Mesendoderm (in vitro differentiated cells): ENCODE data around the gene PDGFD.

Experiments used
- DNase-seq: peaks from one replicate; pipeline ENCODE4 v3.0.0; 2013
- H2AK5ac ChIP-seq: 2 replicates; pipeline ENCODE4 v1.6.1; 2013; ENCODE audit warnings: low read length, inconsistent platforms
- H2BK120ac ChIP-seq: 2 replicates; pipeline ENCODE4 v1.6.1; 2013; ENCODE audit warnings: low read depth, mild to moderate bottlenecking, low read length, moderate library complexity, mixed read lengths
- H2BK15ac ChIP-seq: replicated peaks from 2 replicates; pipeline ENCODE4 v1.6.1; 2013; ENCODE audit warnings: low read depth, mild to moderate bottlenecking, moderate library complexity
- H2BK5ac ChIP-seq: 2 replicates; pipeline ENCODE4 v1.6.1; 2013; ENCODE audit warnings: low read length, inconsistent platforms
- H3K18ac ChIP-seq: 2 replicates; pipeline ENCODE4 v1.6.1; 2013; ENCODE audit warnings: mild to moderate bottlenecking, low read length, mixed read lengths
- H3K23ac ChIP-seq: one replicate; pipeline ENCODE4 v1.6.1; 2013; ENCODE audit warnings: low read length
- H3K27ac ChIP-seq: 2 replicates; pipeline ENCODE4 v1.5.1; 2013; ENCODE audit warnings: low read depth, mild to moderate bottlenecking, inconsistent platforms, low read length, moderate library complexity
- H3K27me3 ChIP-seq: 2 replicates; pipeline ENCODE4 v1.6.1; 2013; ENCODE audit warnings: low read length, control low read depth, mild to moderate bottlenecking, inconsistent platforms; ENCODE audit not compliant: insufficient read depth, poor library complexity
- H3K36me3 ChIP-seq: 2 replicates; pipeline ENCODE4 v1.6.1; 2013; ENCODE audit warnings: low read length, inconsistent platforms; ENCODE audit not compliant: control insufficient read depth, insufficient read depth
- H3K4ac ChIP-seq: one replicate; pipeline ENCODE4 v1.6.1; 2013; ENCODE audit warnings: low read depth, mild to moderate bottlenecking, low read length, moderate library complexity
- H3K4me1 ChIP-seq: 2 replicates; pipeline ENCODE4 v1.6.1; 2013; ENCODE audit warnings: low read depth, low read length, inconsistent platforms; ENCODE audit not compliant: control insufficient read depth
- H3K4me2 ChIP-seq: 2 replicates; pipeline ENCODE4 v1.6.1; 2013; ENCODE audit warnings: low read length
- H3K4me3 ChIP-seq: 2 replicates; pipeline ENCODE4 v1.5.1; 2013; ENCODE audit warnings: mild to moderate bottlenecking, low read length
- H3K56ac ChIP-seq: one replicate; pipeline ENCODE4 v1.6.1; 2013; ENCODE audit warnings: low read length
- H3K79me1 ChIP-seq: 2 replicates; pipeline ENCODE4 v1.6.1; 2013; ENCODE audit warnings: low read length, inconsistent platforms
- H3K79me2 ChIP-seq: 2 replicates; pipeline ENCODE4 v1.6.1; 2013; ENCODE audit warnings: mild to moderate bottlenecking, low read length; ENCODE audit not compliant: control insufficient read depth, insufficient read depth
- H3K9ac ChIP-seq: 2 replicates; pipeline ENCODE4 v1.6.1; 2013; ENCODE audit warnings: low read length, inconsistent platforms
- H4K5ac ChIP-seq: one replicate; pipeline ENCODE4 v1.6.1; 2013; ENCODE audit warnings: low read length
- H4K8ac ChIP-seq: one replicate; pipeline ENCODE4 v1.6.1; 2013; ENCODE audit warnings: low read depth, mild to moderate bottlenecking, control low read depth, low read length, moderate library complexity
- whole genome bisulfite sequencing: extraction: QIAGEN DNeasy Blood & Tissue Kit; methylation state at CpG from one replicate; pipeline ENCODE4 v1.1.7; 2013; ENCODE audit warnings: low lambda C conversion rate, missing lambda C conversion rate; ENCODE audit not compliant: insufficient coverage; ENCODE audit errors: extremely low coverage; 5-methylcytosine and 5-hydroxymethylcytosine counted together

PDGFD gene

DNA sequence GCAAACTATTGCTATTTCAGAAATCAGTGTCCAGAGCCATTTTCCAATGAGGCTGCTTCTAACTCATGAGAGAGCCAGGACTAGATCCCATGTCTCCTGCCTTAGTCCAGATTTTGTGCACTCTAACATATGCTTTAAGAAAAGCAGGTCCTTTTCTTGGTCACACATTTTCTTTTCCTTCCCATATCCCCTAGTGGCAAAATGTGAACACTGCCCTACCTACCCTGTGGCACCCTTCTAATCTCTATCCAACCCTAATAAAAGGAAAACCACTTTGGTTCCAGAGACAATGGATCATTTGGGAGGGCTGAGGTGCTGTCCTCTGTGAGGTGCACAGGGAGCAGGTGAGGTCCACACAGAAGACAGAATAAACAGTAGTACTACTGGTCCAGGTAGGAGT, 199.6 kb downstream of the PDGFD start:
- Histone ChIP-seq H3K27ac (no peak overlapping the region), H3K27me3 (no peaks in the 10 kb centered on the region), H3K36me3 (no peaks in the 10 kb centered on the region), H3K4ac (no peak overlapping the region), H3K79me2 (no peaks in the 10 kb centered on the region), H2BK15ac (no peak overlapping the region), H3K4me1 (peaks cover 1% of the 10 kb centered on the region), H3K23ac (no peak overlapping the region), H3K79me1 (no peaks in the 10 kb centered on the region), H4K8ac (no peak overlapping the region), H3K9ac (no peak overlapping the region), H3K4me3 (no peak overlapping the region), H2AK5ac (no peak overlapping the region), H3K56ac (no peak overlapping the region), H2BK120ac (no peak overlapping the region), H2BK5ac (no peak overlapping the region), H3K18ac (no peak overlapping the region), H4K5ac (no peak overlapping the region), H3K4me2 (no peak overlapping the region)
- no peak for DNase-seq

- Histone ChIP-seq H4K8ac (no peak overlapping the region), H2BK5ac (no peak overlapping the region)
- WGBS = no CpG with 5 or more reads among the region's 2 CpGs
Observed at GRCh38 chr11:103963648-103964047, 200.3 kb downstream of the PDGFD start.

DNA sequence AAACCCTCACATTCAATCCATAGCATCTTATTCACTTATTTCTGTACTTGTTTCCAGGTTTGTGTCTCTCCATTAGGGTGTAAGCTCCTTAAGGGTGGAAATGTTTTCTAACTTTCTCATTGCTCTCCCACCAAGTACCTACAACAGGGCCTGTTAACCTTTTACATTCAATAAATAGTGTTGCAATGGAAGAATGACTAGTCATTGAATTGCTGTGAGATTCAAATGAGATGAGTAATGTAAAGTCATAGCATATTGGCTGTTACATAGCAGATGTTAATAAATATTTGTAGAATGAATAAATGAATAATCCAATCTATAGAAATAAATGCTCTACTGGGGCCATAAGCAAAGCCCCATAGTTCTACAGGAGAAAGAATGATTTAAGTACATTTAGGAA, 202.9 kb downstream of the PDGFD start:
- no peak overlapping the region for H2BK120ac ChIP-seq
- no peaks in the 10 kb centered on the region for H3K79me1 ChIP-seq
- no peaks in the 10 kb centered on the region for H3K79me2 ChIP-seq
- no peak overlapping the region for H4K8ac ChIP-seq
- no peaks in the 10 kb centered on the region for H3K27me3 ChIP-seq
- H3K9ac ChIP-seq = no peak overlapping the region
- H3K4me1 ChIP-seq = peaks cover 1% of the 10 kb centered on the region
- H2BK5ac ChIP-seq = no peak overlapping the region
- no peak overlapping the region for H3K27ac ChIP-seq
- no peak overlapping the region for H3K23ac ChIP-seq
- H4K5ac ChIP-seq = no peak overlapping the region
- H2AK5ac ChIP-seq = no peak overlapping the region
- no peaks in the 10 kb centered on the region for H3K36me3 ChIP-seq
- no peak for DNase-seq
- H3K4me3 ChIP-seq = no peak overlapping the region
- H3K56ac ChIP-seq = no peak overlapping the region
- no peak overlapping the region for H3K4ac ChIP-seq
- H3K4me2 ChIP-seq = no peak overlapping the region
- H3K18ac ChIP-seq = no peak overlapping the region
- no peak overlapping the region for H2BK15ac ChIP-seq

More at GRCh38 chr11:103963648-103964047, 200.3 kb downstream of the PDGFD start:
- Histone ChIP-seq H3K4me3 (no peak overlapping the region), H3K4me1 (peaks cover 1% of the 10 kb centered on the region), H2AK5ac (no peak overlapping the region), H3K79me2 (no peaks in the 10 kb centered on the region), H3K79me1 (no peaks in the 10 kb centered on the region), H2BK15ac (no peak overlapping the region), H3K27me3 (no peaks in the 10 kb centered on the region), H3K4ac (no peak overlapping the region), H3K9ac (no peak overlapping the region), H4K5ac (no peak overlapping the region), H3K56ac (no peak overlapping the region), H2BK120ac (no peak overlapping the region), H3K27ac (no peak overlapping the region), H3K23ac (no peak overlapping the region), H3K36me3 (no peaks in the 10 kb centered on the region), H3K4me2 (no peak overlapping the region), H3K18ac (no peak overlapping the region)
- no peak for DNase-seq

DNA sequence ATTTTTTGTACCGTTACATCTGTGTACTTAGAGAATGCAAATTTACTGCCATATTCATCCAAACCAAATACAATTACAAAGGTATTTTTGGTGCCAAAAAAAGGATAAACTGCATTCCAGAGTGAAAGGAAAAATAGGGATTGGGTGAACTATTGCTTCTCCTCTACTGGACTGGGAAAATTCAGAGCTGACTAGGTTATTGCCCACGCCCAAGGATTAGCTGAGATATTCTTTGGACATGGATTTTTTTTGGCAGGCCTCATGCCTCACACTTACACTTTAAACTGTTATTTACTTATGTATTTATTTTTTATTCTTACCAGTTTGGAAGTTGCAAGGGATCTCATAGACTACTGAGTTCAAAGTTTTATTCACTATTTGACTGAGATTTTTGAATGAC, 203.8 kb downstream of the PDGFD start:
- no peaks in the 10 kb centered on the region for H3K79me2 ChIP-seq
- WGBS = no CpG with 5 or more reads among the region's 2 CpGs
- no peak overlapping the region for H3K27ac ChIP-seq
- H3K4me2 ChIP-seq = no peak overlapping the region
- H3K23ac ChIP-seq = no peak overlapping the region
- H3K79me1 ChIP-seq = no peaks in the 10 kb centered on the region
- H4K5ac ChIP-seq = no peak overlapping the region
- H3K9ac ChIP-seq = no peak overlapping the region
- DNase-seq = no peak
- H3K18ac ChIP-seq = no peak overlapping the region
- H3K36me3 ChIP-seq = no peaks in the 10 kb centered on the region
- H3K4me1 ChIP-seq = peaks cover 1% of the 10 kb centered on the region
- H2BK5ac ChIP-seq = no peak overlapping the region
- no peak overlapping the region for H2BK120ac ChIP-seq
- H3K56ac ChIP-seq = no peak overlapping the region
- no peak overlapping the region for H3K4ac ChIP-seq
- no peaks in the 10 kb centered on the region for H3K27me3 ChIP-seq
- no peak overlapping the region for H3K4me3 ChIP-seq
- no peak overlapping the region for H4K8ac ChIP-seq
- H2BK15ac ChIP-seq = no peak overlapping the region
- H2AK5ac ChIP-seq = no peak overlapping the region

DNA sequence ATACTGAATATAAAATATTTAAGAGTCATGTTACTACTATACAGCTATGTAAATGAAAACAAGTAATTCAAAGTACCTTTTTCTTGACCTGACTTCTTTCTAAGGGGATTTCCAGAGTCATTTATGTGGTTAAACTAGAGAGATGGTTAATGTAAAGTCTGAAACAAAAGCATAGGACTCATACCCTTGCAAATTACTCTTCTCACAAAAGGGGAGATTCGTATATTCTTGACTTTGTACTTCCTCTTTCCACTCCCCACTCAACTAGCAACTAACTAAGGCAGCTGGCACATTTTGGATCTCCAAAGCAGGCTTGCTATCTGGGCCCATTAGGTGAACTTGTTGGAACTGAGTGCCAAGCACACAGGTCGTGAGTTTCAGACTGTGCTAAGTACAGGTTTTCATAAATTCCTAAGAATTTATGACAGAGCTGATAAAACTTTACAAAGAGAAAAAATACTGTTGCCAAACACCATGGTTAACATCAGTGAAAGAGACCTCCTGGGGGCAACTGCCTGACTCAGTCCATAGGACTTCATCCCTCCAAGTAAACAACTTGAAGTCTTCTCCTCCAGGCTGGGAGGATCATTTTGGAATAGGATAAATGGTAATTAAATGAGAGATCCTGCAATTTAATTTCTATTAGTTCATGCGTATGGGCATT, 204.5 kb downstream of the PDGFD start:
- no peak overlapping the region for H2BK120ac ChIP-seq
- no peak overlapping the region for H2AK5ac ChIP-seq
- H3K4me1 ChIP-seq = peaks cover 1% of the 10 kb centered on the region
- no peaks in the 10 kb centered on the region for H3K36me3 ChIP-seq
- H3K56ac ChIP-seq = no peak overlapping the region
- peak overlapping the region; percentile 76 for H3K18ac ChIP-seq
- H3K27me3 ChIP-seq = no peaks in the 10 kb centered on the region
- no peak overlapping the region for H3K27ac ChIP-seq
- H3K23ac ChIP-seq = no peak overlapping the region
- H3K79me2 ChIP-seq = no peaks in the 10 kb centered on the region
- H4K8ac ChIP-seq = no peak overlapping the region
- no peak overlapping the region for H4K5ac ChIP-seq
- H3K4ac ChIP-seq = peak overlapping the region; percentile 4
- peak; percentile 45 for DNase-seq
- H3K4me2 ChIP-seq = no peak overlapping the region
- WGBS = no CpG with 5 or more reads among the region's 3 CpGs
- no peaks in the 10 kb centered on the region for H3K79me1 ChIP-seq
- H3K9ac ChIP-seq = no peak overlapping the region
- H3K4me3 ChIP-seq = no peak overlapping the region
- no peak overlapping the region for H2BK15ac ChIP-seq
- peak overlapping the region; percentile 52 for H2BK5ac ChIP-seq

- H3K79me2 ChIP-seq = no peaks in the 10 kb centered on the region
- no peak overlapping the region for H4K5ac ChIP-seq
- no CpG with 5 or more reads among the region's 5 CpGs for WGBS
Observed at GRCh38 chr11:103958475-103959215, 205.3 kb downstream of the PDGFD start.

More at GRCh38 chr11:103958475-103959215, 205.3 kb downstream of the PDGFD start:
- no peak overlapping the region for H3K4me3 ChIP-seq
- no peak overlapping the region for H3K4ac ChIP-seq
- H2BK5ac ChIP-seq = no peak overlapping the region
- H2AK5ac ChIP-seq = no peak overlapping the region
- H3K9ac ChIP-seq = no peak overlapping the region
- no peaks in the 10 kb centered on the region for H3K79me1 ChIP-seq
- H3K27me3 ChIP-seq = no peaks in the 10 kb centered on the region
- H3K27ac ChIP-seq = no peak overlapping the region
- H3K4me2 ChIP-seq = no peak overlapping the region
- H3K4me1 ChIP-seq = peaks cover 1% of the 10 kb centered on the region
- no peak overlapping the region for H2BK120ac ChIP-seq
- no peak overlapping the region for H4K8ac ChIP-seq
- peak; percentile 24 for DNase-seq
- H3K56ac ChIP-seq = no peak overlapping the region
- no peak overlapping the region for H3K18ac ChIP-seq
- H3K23ac ChIP-seq = no peak overlapping the region
- no peaks in the 10 kb centered on the region for H3K36me3 ChIP-seq
- H2BK15ac ChIP-seq = no peak overlapping the region
